Epidermal melanocyte (primary cell): ENCODE results near the gene NTM.
"Not testable (repeated sequence)": the region's sequence is repeated elsewhere in the genome, so short reads cannot be mapped to it uniquely, and the experiment has no call there.

Experiments used
- DNase-seq: peaks from one replicate; pipeline ENCODE4 v3.0.0; 2011; ENCODE audit warnings: low spot score; ENCODE audit not compliant: insufficient read length

Gene NTM

DNA sequence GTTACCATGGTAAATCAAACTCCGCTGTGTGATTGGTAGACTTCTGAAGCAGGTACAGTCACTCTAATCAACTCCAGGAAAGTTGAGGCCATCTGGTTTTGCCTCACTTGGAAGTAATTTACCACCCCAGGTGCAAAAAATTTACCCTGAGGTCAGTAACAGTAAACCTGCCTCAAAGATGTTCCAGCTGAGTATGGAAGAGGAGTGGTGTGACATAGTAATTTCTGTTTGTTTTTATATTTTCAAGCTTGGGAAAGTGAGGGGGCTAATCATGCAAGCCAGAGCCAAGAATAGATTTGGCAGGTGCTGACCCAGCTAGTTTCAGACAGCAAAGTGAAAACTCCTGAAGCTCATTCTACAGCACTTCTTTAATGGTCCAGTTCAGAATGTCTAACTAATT, 691.6 kb downstream of the NTM start:
- DNase-seq: no peak

GRCh38 chr11:132062541-132062940, 692.1 kb downstream of the NTM start:
- no peak for DNase-seq

DNA sequence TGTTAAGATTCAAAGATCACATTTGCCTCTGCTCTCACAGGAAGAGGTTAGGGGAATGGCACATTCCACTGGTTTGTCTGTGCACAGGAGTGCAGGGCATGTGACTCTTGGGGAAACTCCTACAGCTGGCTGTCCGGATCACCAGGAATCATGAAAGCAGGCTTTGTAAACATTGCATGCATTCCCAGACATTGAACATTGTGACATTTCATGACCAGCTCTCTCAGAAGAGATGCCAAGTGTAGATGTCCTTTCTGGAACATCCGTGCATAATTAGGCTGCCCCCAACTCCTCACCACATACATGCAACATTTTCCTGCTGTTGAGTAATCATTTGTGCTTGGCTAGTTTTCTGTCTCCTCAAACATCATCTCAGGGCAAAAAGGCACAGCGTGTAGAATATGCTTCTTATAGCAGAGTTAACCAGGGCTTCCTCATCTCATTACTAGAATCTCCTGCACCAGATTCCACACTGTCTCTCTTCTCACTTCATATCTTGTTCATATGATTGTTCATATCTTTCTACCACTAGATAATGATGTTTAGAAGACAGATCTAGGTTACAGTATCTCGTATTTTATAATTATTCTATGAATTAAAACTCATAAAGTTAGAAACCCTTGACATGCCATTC, 694.7 kb downstream of the NTM start:
- DNase-seq: peak; percentile 85

DNA sequence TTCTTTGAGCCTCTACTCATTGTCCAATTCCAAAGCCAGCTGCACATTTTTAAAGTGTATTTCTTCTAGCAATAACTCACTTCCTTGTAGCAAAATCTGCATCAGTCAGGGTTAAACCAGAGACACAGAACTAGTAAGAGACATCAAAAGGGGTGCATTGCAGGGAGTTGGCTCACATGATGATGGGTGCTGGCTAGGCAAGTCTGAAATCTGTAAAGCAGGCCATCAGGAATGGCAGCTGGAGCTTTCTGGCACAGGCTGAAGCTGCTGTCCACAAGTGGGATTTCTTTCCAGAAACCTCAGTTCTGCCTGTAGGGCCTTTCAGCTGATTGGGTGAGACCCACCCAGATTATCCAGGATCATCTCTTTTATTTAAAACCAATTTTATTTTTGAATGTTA, 698.1 kb downstream of the NTM start:
- no peak for DNase-seq

DNA sequence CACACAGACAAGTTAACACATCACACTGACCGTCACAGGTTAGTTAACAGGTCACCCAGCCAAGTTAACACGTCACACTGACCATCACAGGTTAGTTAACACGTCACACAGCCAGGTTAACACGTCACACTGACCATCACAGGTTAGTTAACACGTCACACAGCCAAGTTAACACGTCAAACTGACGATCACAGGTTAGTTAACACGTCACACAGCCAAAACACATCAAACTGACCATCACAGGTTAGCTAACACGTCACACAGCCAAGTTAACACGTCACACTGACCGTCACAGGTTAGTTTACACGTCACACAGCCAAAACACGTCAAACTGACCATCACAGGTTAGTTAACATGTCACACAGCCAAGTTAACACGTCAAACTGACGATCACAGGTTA, 699.2 kb downstream of the NTM start:
- DNase-seq: not testable (repeated sequence)

GRCh38 chr11:132070907-132071306, 700.5 kb downstream of the NTM start:
- DNase-seq: not testable (repeated sequence)

GRCh38 chr11:132072044-132072857, 701.8 kb downstream of the NTM start:
- DNase-seq: peak; percentile 54

DNA sequence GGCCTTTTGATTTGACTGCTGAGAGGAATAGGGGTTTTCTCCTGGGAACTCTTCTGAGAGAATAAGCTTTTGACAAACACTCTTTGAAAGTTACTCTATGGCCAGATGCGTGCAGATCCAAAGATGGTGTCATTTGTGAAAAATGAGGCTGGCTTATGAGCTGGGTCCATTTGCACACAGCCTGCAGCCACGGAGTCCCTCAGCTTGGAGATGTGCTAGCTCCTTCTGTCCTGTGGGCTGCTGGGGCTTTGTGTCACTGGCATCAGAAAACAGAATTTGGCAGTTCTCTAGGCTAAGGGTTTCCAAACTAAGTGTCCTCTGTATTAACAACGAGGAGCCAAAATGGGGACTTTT, 702.4 kb downstream of the NTM start:
- no peak for DNase-seq

DNA sequence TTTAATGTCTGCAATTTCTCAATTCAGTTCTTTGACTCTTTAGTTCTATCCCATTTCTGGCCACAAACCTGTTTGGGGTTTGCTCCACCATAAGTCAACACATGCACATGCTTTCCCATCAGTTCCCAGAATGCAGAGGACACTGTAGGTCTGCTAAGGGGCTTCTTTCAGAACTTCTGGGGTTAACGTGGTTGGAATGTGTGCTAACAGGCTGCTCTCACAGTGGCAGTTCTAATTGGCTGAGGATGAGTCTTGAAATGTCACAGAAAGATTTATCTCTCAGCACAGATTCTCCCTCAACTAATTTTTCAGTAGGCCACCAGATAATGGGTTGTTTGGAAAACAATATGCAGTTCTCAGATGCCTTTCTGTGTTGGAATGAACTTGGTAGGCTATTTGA, 703.4 kb downstream of the NTM start:
- no peak for DNase-seq

GRCh38 chr11:132075447-132075846, 705.0 kb downstream of the NTM start:
- DNase-seq: no peak

GRCh38 chr11:132077416-132077815, 707.0 kb downstream of the NTM start:
- DNase-seq: no peak

DNA sequence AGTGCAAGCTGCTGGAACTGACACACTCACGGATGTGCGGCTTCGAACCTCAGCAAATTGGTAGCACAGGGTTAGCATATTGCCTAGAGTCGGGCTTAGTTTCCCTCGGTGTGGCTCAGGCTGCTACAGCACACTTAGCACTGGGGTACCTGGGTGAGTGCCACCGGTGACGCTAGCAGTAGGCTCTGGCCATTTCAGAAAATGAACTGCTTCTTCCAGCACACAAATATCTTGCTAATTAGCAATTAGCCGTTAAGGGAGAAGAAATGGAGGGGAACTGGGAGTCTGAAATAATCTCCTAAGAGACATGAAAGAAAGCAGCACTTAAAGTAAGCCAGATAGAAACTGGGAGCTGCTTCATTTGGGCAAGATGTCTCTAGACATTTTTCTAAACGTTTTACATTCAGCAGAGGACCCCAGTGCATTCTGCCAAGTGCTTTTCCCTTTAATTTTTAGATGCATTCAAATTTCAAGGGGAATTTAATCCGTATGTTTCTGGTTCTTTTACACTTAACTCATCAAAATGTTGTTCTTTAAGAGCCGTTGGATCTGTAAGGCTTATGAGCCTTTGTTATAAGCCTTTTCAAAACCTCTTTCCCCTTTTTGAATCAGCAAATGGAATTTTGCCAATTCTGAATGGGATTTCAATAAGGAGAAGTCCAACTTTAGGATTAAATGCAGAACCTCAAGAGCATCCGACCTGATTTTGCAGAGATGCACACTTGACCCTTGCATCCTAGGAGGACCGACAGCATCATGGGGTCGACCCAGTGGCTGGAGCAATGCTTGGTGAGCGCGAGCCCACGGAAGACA, 708.1 kb downstream of the NTM start:
- no peak for DNase-seq

GRCh38 chr11:132080127-132080526, 709.7 kb downstream of the NTM start:
- no peak for DNase-seq

GRCh38 chr11:132082566-132082965, 712.2 kb downstream of the NTM start:
- DNase-seq: no peak

DNA sequence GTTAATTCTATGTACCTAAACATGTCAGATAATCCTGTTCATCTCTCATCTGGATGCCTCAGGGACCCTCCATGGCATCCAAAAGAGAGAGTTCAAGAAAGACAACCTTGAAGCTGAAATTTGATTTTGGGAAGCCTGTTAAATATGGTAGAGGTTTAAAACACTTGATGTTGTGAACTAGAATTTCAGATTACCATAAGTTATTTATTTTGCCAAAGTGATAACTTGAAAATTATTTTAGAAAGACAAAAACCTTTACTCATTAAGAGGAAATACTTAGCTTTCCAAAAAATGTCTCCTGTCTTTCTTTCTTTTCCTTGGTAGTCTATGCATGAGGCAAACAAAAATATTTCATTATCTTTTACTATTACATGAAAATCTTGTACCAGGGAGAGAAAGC, 714.0 kb downstream of the NTM start:
- no peak for DNase-seq

GRCh38 chr11:132087148-132087547, 716.7 kb downstream of the NTM start:
- no peak for DNase-seq

- DNase-seq: no peak
Measured at GRCh38 chr11:132088551-132088950, 718.1 kb downstream of the NTM start.

GRCh38 chr11:132093536-132094259, 723.3 kb downstream of the NTM start:
- no peak for DNase-seq

DNA sequence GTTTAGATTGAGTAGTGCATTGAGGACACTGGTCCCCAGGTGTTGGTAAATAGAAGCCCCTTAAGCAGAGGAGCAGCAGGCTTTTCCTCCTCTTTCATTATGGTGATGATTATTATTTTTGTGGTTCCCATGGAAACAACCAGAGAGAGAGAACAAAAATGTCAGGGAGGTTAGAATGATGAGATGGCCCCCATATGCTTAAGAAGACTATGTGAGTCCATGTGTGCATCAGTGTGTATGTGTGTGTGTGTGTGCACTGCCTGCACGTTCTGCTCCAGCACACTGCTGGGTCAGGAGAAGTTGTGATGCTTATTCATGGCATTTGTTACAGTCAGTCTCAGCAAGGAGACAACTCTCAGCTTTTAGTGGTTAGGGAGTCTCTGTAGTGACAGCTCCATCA, 724.2 kb downstream of the NTM start:
- DNase-seq: no peak

DNA sequence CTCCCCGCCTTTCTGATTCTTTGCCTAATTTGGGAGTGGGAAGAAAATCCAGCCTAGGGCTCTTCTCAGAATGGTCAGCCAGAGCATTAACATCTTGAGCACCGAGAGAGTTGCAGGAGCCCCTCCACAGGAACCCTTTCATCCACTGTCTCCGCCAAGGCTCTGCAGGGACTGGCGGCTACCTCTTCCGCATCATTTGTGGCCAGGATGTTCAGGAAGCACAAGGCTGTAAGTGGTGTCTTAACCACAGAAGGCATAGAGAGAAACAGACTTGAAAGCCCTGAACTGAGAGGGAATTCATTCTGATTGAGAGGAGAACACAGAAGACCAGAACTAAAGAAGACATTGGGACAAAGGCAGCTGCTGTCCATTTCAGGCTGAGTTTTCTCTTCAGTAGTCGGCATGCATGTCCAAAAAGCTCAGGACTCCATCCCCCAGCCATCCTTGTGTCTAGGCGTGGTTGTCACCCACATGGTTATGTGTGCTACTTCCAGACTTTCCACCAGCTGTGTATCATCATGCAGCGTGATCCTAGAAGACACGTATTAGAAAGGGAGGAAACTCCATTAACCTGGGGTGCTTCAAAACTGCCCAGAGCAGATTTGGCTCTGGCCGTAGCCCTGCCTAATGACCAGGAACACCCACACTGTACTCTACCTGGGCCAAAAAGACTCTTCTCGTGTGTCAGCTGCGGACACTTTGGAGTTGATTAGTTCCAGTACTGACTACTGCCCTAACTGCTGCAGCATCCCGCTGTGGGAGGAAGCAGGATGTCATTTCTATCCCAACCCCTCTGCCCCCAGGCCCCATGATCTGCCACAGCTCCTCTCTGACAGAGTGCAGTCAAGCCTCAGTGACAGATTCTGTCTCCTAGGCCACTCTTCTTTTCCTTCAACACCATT, 725.1 kb downstream of the NTM start:
- DNase-seq: no peak
